OCI-LY1 (cell line): ENCODE results near the gene TIMM29.

ENCODE experiments used
- H2AFZ ChIP-seq: fragments of 200-600 bp; sonication (generic), shearing (Covaris generic); 2 replicates; pipeline ENCODE4 v1.6.0; 2014; ENCODE audit warnings: antibody characterized with exemption, mild to moderate bottlenecking, low read length
- H3F3A ChIP-seq: fragments of 200-600 bp; sonication (generic), shearing (Covaris generic); 2 replicates; pipeline ENCODE4 v1.6.0; 2014; ENCODE audit warnings: mild to moderate bottlenecking, antibody characterized with exemption, low read length, moderate library complexity; ENCODE audit not compliant: insufficient read depth
- H3K27ac ChIP-seq: fragments of 200-600 bp; sonication (generic); 2 replicates; pipeline ENCODE4 v1.5.1; 2014; ENCODE audit warnings: low read length, mixed run types, mild to moderate bottlenecking, low read depth; ENCODE audit not compliant: poor library complexity, severe bottlenecking
- H3K27me3 ChIP-seq: fragments of 200-600 bp; sonication (generic); 2 replicates; pipeline ENCODE4 v1.6.0; 2014; ENCODE audit warnings: antibody characterized with exemption, mild to moderate bottlenecking, low read length, moderate library complexity; ENCODE audit not compliant: insufficient read depth
- H3K36me3 ChIP-seq: fragments of 200-600 bp; sonication (generic); 2 replicates; pipeline ENCODE4 v1.6.1; 2014; ENCODE audit warnings: mild to moderate bottlenecking, antibody characterized with exemption, low read length, moderate library complexity, mixed read lengths; ENCODE audit not compliant: insufficient read depth
- H3K4me1 ChIP-seq: fragments of 200-600 bp; sonication (generic); 2 replicates; pipeline ENCODE4 v1.5.1; 2014; ENCODE audit warnings: mild to moderate bottlenecking, low read length, moderate library complexity; ENCODE audit not compliant: insufficient read depth, severe bottlenecking
- H3K4me2 ChIP-seq: fragments of 200-600 bp; sonication (generic), shearing (Covaris generic); 2 replicates; pipeline ENCODE4 v1.6.1; 2014; ENCODE audit warnings: low read length
- H3K4me3 ChIP-seq: fragments of 200-600 bp; sonication (generic); 2 replicates; pipeline ENCODE4 v1.5.1; 2014; ENCODE audit warnings: low read length, low read depth, mild to moderate bottlenecking, mixed read lengths; ENCODE audit not compliant: poor library complexity, severe bottlenecking
- H3K79me2 ChIP-seq: fragments of 200-600 bp; shearing (Covaris generic); 2 replicates; pipeline ENCODE4 v1.6.1; 2016; ENCODE audit warnings: mixed run types, low read length, mixed read lengths; ENCODE audit not compliant: insufficient read depth
- H3K9ac ChIP-seq: fragments of 200-600 bp; sonication (generic), shearing (Covaris generic); 2 replicates; pipeline ENCODE4 v1.6.1; 2014; ENCODE audit warnings: mild to moderate bottlenecking, low read length, mixed read lengths
- H3K9me2 ChIP-seq: fragments of 200-600 bp; sonication (generic), shearing (Covaris generic); 2 replicates; pipeline ENCODE4 v1.6.1; 2014; ENCODE audit warnings: low read depth, mild to moderate bottlenecking, low read length, mixed read lengths
- H3K9me3 ChIP-seq: fragments of 200-600 bp; shearing (Covaris generic); 2 replicates; pipeline ENCODE4 v1.6.1; 2014; ENCODE audit warnings: low read length, mixed read lengths
- H4K20me1 ChIP-seq: fragments of 200-600 bp; sonication (generic), shearing (Covaris generic); 2 replicates; pipeline ENCODE4 v1.6.0; 2016; ENCODE audit warnings: mild to moderate bottlenecking, low read length; ENCODE audit not compliant: insufficient read depth
- EZH2 ChIP-seq: fragments of 200-600 bp; sonication (generic), shearing (Covaris generic); IDR thresholded peaks from 2 replicates; pipeline ENCODE4 v1.8.0; 2017; ENCODE audit warnings: borderline replicate concordance, mixed run types, mild to moderate bottlenecking, antibody characterized with exemption, low read length, moderate library complexity, mixed read lengths
- TF ChIP-seq, protein P1 (sequence below): fragments of 200-600 bp; sonication (generic), shearing (Covaris generic); IDR thresholded peaks from 2 replicates; pipeline ENCODE4 v1.5.1; 2017; ENCODE audit warnings: mild to moderate bottlenecking, antibody characterized with exemption, low read length, moderate library complexity, mixed read lengths

The TIMM29 gene

DNA sequence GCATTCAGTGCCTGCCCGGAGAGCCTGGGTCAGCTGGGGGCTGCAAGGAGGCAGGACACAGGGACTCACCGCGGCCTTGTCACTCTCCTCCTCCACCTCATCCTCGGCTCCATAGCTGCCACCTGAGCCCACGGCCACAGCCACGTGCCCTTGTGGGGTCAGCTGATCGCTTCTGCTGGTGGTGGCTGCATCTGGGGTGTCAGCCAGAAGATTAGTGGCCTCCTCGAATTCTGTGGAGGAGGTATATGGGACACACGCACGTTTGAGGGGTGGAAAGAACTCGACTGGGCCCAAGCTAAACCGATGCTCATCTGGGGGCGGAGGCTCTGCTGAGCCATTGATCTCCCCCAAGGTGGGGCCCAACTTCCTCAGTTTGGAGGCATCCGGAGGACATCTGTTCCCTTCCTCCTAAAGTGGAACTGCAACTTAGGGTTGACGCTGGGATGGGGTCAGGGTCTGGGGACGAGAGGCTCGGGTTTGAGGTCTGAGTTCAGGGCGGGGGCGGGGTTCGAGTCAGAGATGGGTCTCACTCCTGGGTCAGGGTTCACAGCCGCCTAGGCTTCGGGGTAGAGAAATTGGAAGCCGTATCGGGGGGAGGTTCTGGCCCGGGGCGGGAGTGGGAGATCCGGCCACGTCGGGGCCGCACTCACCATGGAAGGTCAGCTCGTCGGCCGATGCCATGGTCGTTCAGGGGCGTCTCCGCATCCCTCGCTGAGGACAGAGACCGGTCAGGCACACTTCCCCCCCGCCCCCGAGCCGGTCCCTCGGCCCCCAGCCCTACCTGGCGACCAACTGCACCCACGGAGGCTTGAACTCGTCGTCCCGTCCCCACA lies 665 bp upstream of the TIMM29 start:
- Histone ChIP-seq H3K4me1 (peaks cover 24% of the 10 kb centered on the region), H3K9ac (peak overlapping the region; percentile 67), H3K9me2 (no peaks in the 10 kb centered on the region), H2AFZ (no peak overlapping the region), H4K20me1 (no peaks in the 10 kb centered on the region), H3K36me3 (peaks cover 20% of the 10 kb centered on the region; the same call in 1 of the 2 replicates), H3K4me3 (peak overlapping the region; percentile 74), H3F3A (no peaks in the 10 kb centered on the region), H3K4me2 (peak overlapping the region; percentile 91), H3K27me3 (no peaks in the 10 kb centered on the region), H3K27ac (peak overlapping the region; percentile 21), H3K79me2 (peaks cover 14% of the 10 kb centered on the region; the same call in 1 of the 2 replicates), H3K9me3 (no peaks in the 10 kb centered on the region)
- TF ChIP-seq, protein P1, sequence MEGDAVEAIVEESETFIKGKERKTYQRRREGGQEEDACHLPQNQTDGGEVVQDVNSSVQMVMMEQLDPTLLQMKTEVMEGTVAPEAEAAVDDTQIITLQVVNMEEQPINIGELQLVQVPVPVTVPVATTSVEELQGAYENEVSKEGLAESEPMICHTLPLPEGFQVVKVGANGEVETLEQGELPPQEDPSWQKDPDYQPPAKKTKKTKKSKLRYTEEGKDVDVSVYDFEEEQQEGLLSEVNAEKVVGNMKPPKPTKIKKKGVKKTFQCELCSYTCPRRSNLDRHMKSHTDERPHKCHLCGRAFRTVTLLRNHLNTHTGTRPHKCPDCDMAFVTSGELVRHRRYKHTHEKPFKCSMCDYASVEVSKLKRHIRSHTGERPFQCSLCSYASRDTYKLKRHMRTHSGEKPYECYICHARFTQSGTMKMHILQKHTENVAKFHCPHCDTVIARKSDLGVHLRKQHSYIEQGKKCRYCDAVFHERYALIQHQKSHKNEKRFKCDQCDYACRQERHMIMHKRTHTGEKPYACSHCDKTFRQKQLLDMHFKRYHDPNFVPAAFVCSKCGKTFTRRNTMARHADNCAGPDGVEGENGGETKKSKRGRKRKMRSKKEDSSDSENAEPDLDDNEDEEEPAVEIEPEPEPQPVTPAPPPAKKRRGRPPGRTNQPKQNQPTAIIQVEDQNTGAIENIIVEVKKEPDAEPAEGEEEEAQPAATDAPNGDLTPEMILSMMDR: no peak
- no peak for TF ChIP-seq EZH2

DNA sequence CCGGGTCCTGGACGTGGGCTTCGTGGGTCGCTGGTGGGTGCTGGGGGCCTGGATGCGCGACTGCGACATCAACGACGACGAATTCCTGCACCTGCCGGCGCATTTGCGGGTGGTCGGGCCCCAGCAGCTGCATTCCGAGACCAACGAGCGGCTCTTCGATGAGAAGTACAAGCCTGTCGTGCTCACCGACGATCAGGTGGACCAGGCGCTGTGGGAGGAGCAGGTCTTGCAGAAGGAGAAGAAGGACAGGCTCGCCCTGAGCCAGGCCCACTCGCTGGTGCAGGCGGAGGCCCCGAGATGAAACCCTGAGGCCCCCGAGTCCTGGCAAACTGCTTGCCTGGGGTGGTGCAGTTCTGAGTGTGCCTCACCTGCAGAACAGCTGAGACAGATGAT lies 787 bp downstream of the TIMM29 start:
- Histone ChIP-seq H3K4me1 (peaks cover 24% of the 10 kb centered on the region), H3K36me3 (peaks cover 12% of the 10 kb centered on the region; the same call in 1 of the 2 replicates), H2AFZ (no peak overlapping the region), H3K4me3 (peak overlapping the region; percentile 74), H3K9me2 (no peaks in the 10 kb centered on the region), H3K27me3 (no peaks in the 10 kb centered on the region), H3K9me3 (no peaks in the 10 kb centered on the region), H3K79me2 (peaks cover 14% of the 10 kb centered on the region; the same call in 1 of the 2 replicates), H3F3A (no peaks in the 10 kb centered on the region), H4K20me1 (no peaks in the 10 kb centered on the region), H3K27ac (no peak overlapping the region), H3K4me2 (peak overlapping the region; percentile 91), H3K9ac (peak overlapping the region; percentile 67)
- TF ChIP-seq, protein P1: no peak
- no peak for TF ChIP-seq EZH2

DNA sequence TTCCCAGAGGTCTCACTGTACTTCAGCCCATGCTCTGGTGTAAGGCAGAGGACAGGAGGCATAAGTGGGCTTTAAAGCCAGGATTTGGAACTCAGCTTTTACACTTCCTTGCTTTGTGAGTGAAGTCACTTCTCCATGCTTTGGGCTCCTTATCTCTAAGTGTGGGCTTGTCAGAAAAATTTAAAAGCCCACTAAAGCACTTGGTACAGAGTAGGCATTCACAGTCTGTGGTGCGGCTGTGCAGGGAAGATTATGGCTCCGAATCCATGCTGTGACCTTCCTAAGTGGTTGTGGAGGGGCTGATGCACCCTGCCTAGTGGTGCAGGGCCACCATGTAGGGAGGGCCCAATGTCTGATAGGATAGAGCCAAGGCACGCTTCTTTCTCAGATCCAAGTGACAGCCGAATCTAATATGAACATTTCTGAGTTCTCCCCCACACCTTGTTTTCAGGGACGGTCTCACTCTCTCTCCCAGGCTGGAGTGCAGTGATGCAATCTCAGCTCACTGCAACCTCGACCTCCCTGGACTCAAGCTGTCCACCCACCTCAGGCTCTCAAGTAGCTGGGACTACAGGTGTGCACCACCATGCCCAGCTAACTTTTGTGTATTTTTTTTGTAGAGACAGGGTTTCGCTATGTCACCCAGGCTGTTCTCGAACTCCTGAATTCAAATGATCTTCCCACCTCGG lies 6.9 kb downstream of the TIMM29 start:
- H3K4me2 ChIP-seq: no peak overlapping the region
- H3K27me3 ChIP-seq: no peaks in the 10 kb centered on the region
- peaks cover 1% of the 10 kb centered on the region; the same call in 1 of the 2 replicates for H3K79me2 ChIP-seq
- H3K4me1 ChIP-seq: peaks cover 16% of the 10 kb centered on the region
- no peak for TF ChIP-seq EZH2
- TF ChIP-seq, protein P1: no peak
- no peak overlapping the region for H3K9ac ChIP-seq
- no peaks in the 10 kb centered on the region for H3K9me3 ChIP-seq
- peaks cover 10% of the 10 kb centered on the region; the same call in 1 of the 2 replicates for H3K36me3 ChIP-seq
- H3K4me3 ChIP-seq: no peak overlapping the region
- H2AFZ ChIP-seq: no peak overlapping the region
- no peaks in the 10 kb centered on the region for H4K20me1 ChIP-seq
- H3K9me2 ChIP-seq: no peaks in the 10 kb centered on the region
- no peaks in the 10 kb centered on the region for H3F3A ChIP-seq
- H3K27ac ChIP-seq: peak overlapping the region; percentile 21
